HG03045 (cell line): ENCODE results near the gene DLX6.
"Not testable (repeated sequence)": the region's sequence is repeated elsewhere in the genome, so short reads cannot be mapped to it uniquely, and the experiment has no call there.

ENCODE experiments used
- ATAC-seq: cut with Tn5 transposase; IDR thresholded peaks from one replicate; pipeline ENCODE4 v1.9.1; 2021; ENCODE audit warnings: mild to moderate bottlenecking, moderate library complexity; ENCODE audit not compliant: unreplicated experiment

The DLX6 gene

GRCh38 chr7:97021747-97022490 is 16.6 kb downstream of the DLX6 start:
- no peak for ATAC-seq

GRCh38 chr7:97022491-97023306 is 17.3 kb downstream of the DLX6 start:
- no peak for ATAC-seq

- no peak for ATAC-seq
Observed at GRCh38 chr7:97024209-97025129, 19.1 kb downstream of the DLX6 start, which contains the start of gene DLX5. TSS of gene DLX5 (minus strand) at chr7:97024831. CDS start at chr7:97024623, 208 bp downstream.

- ATAC-seq: no peak
Observed at GRCh38 chr7:97025130-97025499, 19.8 kb downstream of the DLX6 start.

- no peak for ATAC-seq
Observed at GRCh38 chr7:97025983-97026714, 20.8 kb downstream of the DLX6 start.

GRCh38 chr7:97026715-97027426 is 21.5 kb downstream of the DLX6 start:
- no peak for ATAC-seq

GRCh38 chr7:97027427-97028234 is 22.3 kb downstream of the DLX6 start:
- ATAC-seq: peak; percentile 89

GRCh38 chr7:97034213-97034852 is 29.0 kb downstream of the DLX6 start:
- not testable (repeated sequence) for ATAC-seq

- ATAC-seq: no peak
Observed at GRCh38 chr7:97039374-97040065, 34.2 kb downstream of the DLX6 start.

GRCh38 chr7:97043281-97043680 is 37.9 kb downstream of the DLX6 start:
- no peak for ATAC-seq
